ENCODE measurements around the gene P2RY2.

DNA sequence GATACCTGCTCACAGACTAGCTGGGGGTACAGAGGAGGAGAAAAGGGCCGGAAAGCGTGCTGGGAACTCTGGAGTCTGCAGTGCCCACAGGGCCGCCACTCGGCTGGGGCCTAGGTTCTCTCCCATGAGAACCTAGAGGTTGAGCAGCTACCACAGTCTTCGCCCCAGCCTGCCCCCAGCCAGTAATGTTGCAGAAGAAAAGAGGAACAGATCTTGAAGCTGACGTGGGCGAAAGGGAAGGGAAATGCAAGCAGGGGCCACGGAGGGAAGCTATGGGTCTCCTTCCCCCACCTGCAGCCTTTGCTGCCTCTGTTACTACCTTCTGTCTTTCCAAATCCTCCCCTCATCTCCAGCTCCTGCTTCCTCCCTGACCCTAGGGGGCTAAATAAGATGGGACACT lies 28.8 kb upstream of the P2RY2 start:
- TF ChIP-seq, protein P1, sequence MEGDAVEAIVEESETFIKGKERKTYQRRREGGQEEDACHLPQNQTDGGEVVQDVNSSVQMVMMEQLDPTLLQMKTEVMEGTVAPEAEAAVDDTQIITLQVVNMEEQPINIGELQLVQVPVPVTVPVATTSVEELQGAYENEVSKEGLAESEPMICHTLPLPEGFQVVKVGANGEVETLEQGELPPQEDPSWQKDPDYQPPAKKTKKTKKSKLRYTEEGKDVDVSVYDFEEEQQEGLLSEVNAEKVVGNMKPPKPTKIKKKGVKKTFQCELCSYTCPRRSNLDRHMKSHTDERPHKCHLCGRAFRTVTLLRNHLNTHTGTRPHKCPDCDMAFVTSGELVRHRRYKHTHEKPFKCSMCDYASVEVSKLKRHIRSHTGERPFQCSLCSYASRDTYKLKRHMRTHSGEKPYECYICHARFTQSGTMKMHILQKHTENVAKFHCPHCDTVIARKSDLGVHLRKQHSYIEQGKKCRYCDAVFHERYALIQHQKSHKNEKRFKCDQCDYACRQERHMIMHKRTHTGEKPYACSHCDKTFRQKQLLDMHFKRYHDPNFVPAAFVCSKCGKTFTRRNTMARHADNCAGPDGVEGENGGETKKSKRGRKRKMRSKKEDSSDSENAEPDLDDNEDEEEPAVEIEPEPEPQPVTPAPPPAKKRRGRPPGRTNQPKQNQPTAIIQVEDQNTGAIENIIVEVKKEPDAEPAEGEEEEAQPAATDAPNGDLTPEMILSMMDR (IDR thresholded peaks at IDR 0.05; ENCODE audit: low read length), result no peak
- TF ChIP-seq EZH2 (optimal IDR thresholded peaks at IDR 0.05; ENCODE audit: low read depth, low read length), result no peak
